HCT116 (cell line): Measurements from ENCODE around the gene PDCD6IP. TPM values are rescaled to one million over a fixed set of nuclear protein-coding genes. Genes with fewer than 3 reads are reported as not detected.

Experiments
- ATAC-seq: fragments of 200-7000 bp; cut with Tn5 transposase; 2 replicates; pipeline ENCODE4 v1.9.1; 2020; ENCODE audit warnings: mild to moderate bottlenecking, moderate library complexity
- BruUV-seq: library from RNA; stranded (reverse); fragments of 400-500 nt; replicated peaks from 2 replicates; lab custom pipeline; 2021; lab: Mats Ljungman, UMichigan
- CTCF ChIA-PET: fragments of 300-600 bp; sonication (Branson Sonifier 250); formaldehyde crosslinking; loops from one replicate; lab custom pipeline; 2021; ENCODE audit warnings: antibody characterized with exemption; lab: Charles Lee
- POLR2A ChIA-PET: fragments of 300-600, 350-600 bp; sonication (Branson Sonifier 250); formaldehyde crosslinking; loops from one replicate; lab custom pipeline; 2021; ENCODE audit warnings: antibody characterized with exemption; lab: Charles Lee
- RAD21 ChIA-PET, 2 experiments: fragments of 300-600 bp; sonication (Branson Sonifier 250); formaldehyde crosslinking; loops; one replicate each; lab custom pipeline; 2023; ENCODE audit warnings: low total read pairs in 2 of 2; ENCODE audit not compliant: uncharacterized antibody in 2 of 2, unreplicated experiment in 2 of 2, low non-redundant PET in 1 of 2; lab: Charles Lee
- DNase-seq: peaks from one replicate; pipeline ENCODE4 v3.0.0-alpha.2; 2010; ENCODE audit warnings: low read depth, low spot score
- H2AFZ ChIP-seq: fragments of 200-600 bp; shearing (Covaris generic), sonication (generic); 2 replicates; pipeline ENCODE4 v1.6.1; 2017; ENCODE audit warnings: low read depth, mixed run types, mixed read lengths, antibody characterized with exemption, low read length; ENCODE audit not compliant: poor library complexity, severe bottlenecking
- H3K27ac ChIP-seq: 2 replicates; pipeline ENCODE4 v1.5.1; 2012; ENCODE audit warnings: low read depth, low read length
- H3K27me3 ChIP-seq: fragments of 200-600 bp; sonication (generic); 2 replicates; pipeline ENCODE4 v1.6.1; 2016; ENCODE audit warnings: mixed run types, low read length, mixed read lengths; ENCODE audit not compliant: insufficient read depth
- H3K36me3 ChIP-seq, 2 experiments: fragments of 200-500 bp in 1 of 2; fragments of 200-600 bp in 1 of 2; sonication (Bioruptor generic) in 1 of 2; sonication (generic) in 1 of 2; 2 replicates each; pipeline versions ENCODE4 v1.5.1 to v1.6.1; 2014 to 2016; ENCODE audit warnings: low read length in 2 of 2, inconsistent platforms in 1 of 2, mixed read lengths in 1 of 2, mixed run types in 1 of 2; ENCODE audit not compliant: insufficient read depth in 2 of 2, control insufficient read depth in 1 of 2
- H3K4me1 ChIP-seq, 2 experiments: fragments of 200-600 bp in 1 of 2; sonication (generic) in 1 of 2; 2 replicates each; pipeline versions ENCODE4 v1.5.1 to v1.6.1; 2012 to 2017; ENCODE audit warnings: low read length in 2 of 2, inconsistent platforms in 1 of 2, mild to moderate bottlenecking in 1 of 2, mixed read lengths in 1 of 2, mixed run types in 1 of 2, moderate library complexity in 1 of 2; ENCODE audit not compliant: insufficient read depth in 2 of 2, control insufficient read depth in 1 of 2
- H3K4me2 ChIP-seq: fragments of 200-600 bp; sonication (generic); 2 replicates; pipeline ENCODE4 v1.6.1; 2017; ENCODE audit warnings: mixed run types, low read length, mixed read lengths
- H3K4me3 ChIP-seq, 2 experiments: fragments of 200-600 bp in 1 of 2; sonication (generic) in 1 of 2; replicated peaks in 1 of 2; 2 replicates each; pipeline ENCODE4 v1.5.1; 2011 to 2016; ENCODE audit warnings: low read length in 2 of 2, control low read depth in 1 of 2, low read depth in 1 of 2, mild to moderate bottlenecking in 1 of 2, mixed read lengths in 1 of 2, mixed run types in 1 of 2
- H3K79me2 ChIP-seq: fragments of 200-600 bp; sonication (generic); 2 replicates; pipeline ENCODE4 v1.6.1; 2017; ENCODE audit warnings: mild to moderate bottlenecking, mixed run types, low read length, moderate library complexity, mixed read lengths; ENCODE audit not compliant: insufficient read depth
- H3K9ac ChIP-seq: fragments of 200-600 bp; sonication (generic); 2 replicates; pipeline ENCODE4 v1.6.1; 2016; ENCODE audit warnings: low read length, mixed read lengths
- H3K9me2 ChIP-seq: fragments of 200-600 bp; sonication (generic), shearing (Covaris generic); 2 replicates; pipeline ENCODE4 v1.6.1; 2017; ENCODE audit warnings: mixed run types, mild to moderate bottlenecking, moderate library complexity; ENCODE audit not compliant: insufficient read depth
- H3K9me3 ChIP-seq, 2 experiments: fragments of 200-500 bp in 1 of 2; fragments of 200-600 bp in 1 of 2; sonication (Bioruptor generic) in 1 of 2; sonication (generic) in 1 of 2; 2 replicates each; pipeline ENCODE4 v1.6.1; 2014 to 2017; ENCODE audit warnings: low read length in 2 of 2, mixed read lengths in 2 of 2, inconsistent platforms in 1 of 2, low read depth in 1 of 2, mild to moderate bottlenecking in 1 of 2, mixed run types in 1 of 2, moderate library complexity in 1 of 2; ENCODE audit not compliant: control insufficient read depth in 1 of 2, insufficient read depth in 1 of 2
- H4K20me1 ChIP-seq: fragments of 200-600 bp; sonication (generic), shearing (Covaris generic); 2 replicates; pipeline ENCODE4 v1.6.1; 2017; ENCODE audit warnings: mixed run types, mild to moderate bottlenecking, moderate library complexity; ENCODE audit not compliant: insufficient read depth
- CTCF ChIP-seq, 3 experiments: fragments of 200-600 bp in 1 of 3; sonication (generic) in 1 of 3; IDR thresholded peaks in 2 of 3; conservative IDR thresholded peaks in 1 of 3; 2 replicates each; pipeline ENCODE4 v1.5.1; 2012 to 2017; ENCODE audit warnings: low read depth in 2 of 3, low read length in 2 of 3, antibody characterized with exemption in 1 of 3, borderline replicate concordance in 1 of 3, control low read depth in 1 of 3, mild to moderate bottlenecking in 1 of 3, mixed read lengths in 1 of 3, mixed run types in 1 of 3, moderate library complexity in 1 of 3; ENCODE audit not compliant: insufficient read depth in 1 of 3
- EGR1 ChIP-seq: IDR thresholded peaks from 2 replicates; pipeline ENCODE4 v1.6.1; 2012; ENCODE audit warnings: low read depth
- EZH2 ChIP-seq: fragments of 200-600 bp; sonication (generic); IDR thresholded peaks from 2 replicates; pipeline ENCODE4 v1.6.1; 2017; ENCODE audit warnings: antibody characterized with exemption, mixed run types
- EZH2phosphoT487 ChIP-seq: fragments of 200-600 bp; IDR thresholded peaks from 2 replicates; pipeline ENCODE4 v1.6.1; 2018; ENCODE audit warnings: antibody characterized with exemption, borderline replicate concordance
- JUND ChIP-seq: IDR thresholded peaks from 2 replicates; pipeline ENCODE4 v1.6.1; 2012
- SRF ChIP-seq: IDR thresholded peaks from 2 replicates; pipeline ENCODE4 v1.6.1; 2012; ENCODE audit warnings: low read depth
- YY1 ChIP-seq: IDR thresholded peaks from 2 replicates; pipeline ENCODE4 v1.6.1; 2011; ENCODE audit warnings: low read length, low read depth, moderate library complexity, mild to moderate bottlenecking; ENCODE audit not compliant: insufficient replicate concordance; ENCODE audit errors: extremely low read depth
- intact Hi-C: fragments of 100-400 bp; cut with micrococcal nuclease; formaldehyde crosslinking; loops from 2 replicates; pipeline ENCODE4 v1.10.0; 2022
- total RNA-seq: library from RNA; stranded (reverse); gene quantifications from one replicate; pipeline ENCODE4 v1.2.1, GENCODE V29; 2021; ENCODE audit not compliant: unreplicated experiment
- TF ChIP-seq, protein P1 (sequence below): IDR thresholded peaks from 2 replicates; pipeline ENCODE4 v1.6.1; 2011; ENCODE audit warnings: mild to moderate bottlenecking, low read length, moderate library complexity; ENCODE audit not compliant: insufficient replicate concordance; ENCODE audit errors: extremely low read depth
- TF ChIP-seq, protein P2 (sequence below): IDR thresholded peaks from 2 replicates; pipeline ENCODE4 v1.6.1; 2012

PDCD6IP gene
- total RNA-seq, 1 experiment from 2014 or later: 241 TPM

GRCh38 chr3:33884701-33885100 lies 86.3 kb downstream of the PDCD6IP start:
- POLR2A ChIA-PET: no interaction called here
- TF ChIP-seq EZH2phosphoT487 (no peak), EZH2 (no peak), EGR1 (no peak), YY1 (no peak)
- TF ChIP-seq, protein P1, sequence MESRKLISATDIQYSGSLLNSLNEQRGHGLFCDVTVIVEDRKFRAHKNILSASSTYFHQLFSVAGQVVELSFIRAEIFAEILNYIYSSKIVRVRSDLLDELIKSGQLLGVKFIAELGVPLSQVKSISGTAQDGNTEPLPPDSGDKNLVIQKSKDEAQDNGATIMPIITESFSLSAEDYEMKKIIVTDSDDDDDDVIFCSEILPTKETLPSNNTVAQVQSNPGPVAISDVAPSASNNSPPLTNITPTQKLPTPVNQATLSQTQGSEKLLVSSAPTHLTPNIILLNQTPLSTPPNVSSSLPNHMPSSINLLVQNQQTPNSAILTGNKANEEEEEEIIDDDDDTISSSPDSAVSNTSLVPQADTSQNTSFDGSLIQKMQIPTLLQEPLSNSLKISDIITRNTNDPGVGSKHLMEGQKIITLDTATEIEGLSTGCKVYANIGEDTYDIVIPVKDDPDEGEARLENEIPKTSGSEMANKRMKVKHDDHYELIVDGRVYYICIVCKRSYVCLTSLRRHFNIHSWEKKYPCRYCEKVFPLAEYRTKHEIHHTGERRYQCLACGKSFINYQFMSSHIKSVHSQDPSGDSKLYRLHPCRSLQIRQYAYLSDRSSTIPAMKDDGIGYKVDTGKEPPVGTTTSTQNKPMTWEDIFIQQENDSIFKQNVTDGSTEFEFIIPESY: no peak
- no TSS peak for BruUV-seq
- H3K4me2 ChIP-seq: no peak overlapping the region
- H3K9me3 ChIP-seq: no peaks in the 10 kb centered on the region
- H3K36me3 ChIP-seq: no peaks in the 10 kb centered on the region
- intact Hi-C loops: no loop called here
- H3K9me2 ChIP-seq: no peaks in the 10 kb centered on the region
- ATAC-seq: no peak
- no peak overlapping the region for H2AFZ ChIP-seq
- H3K9ac ChIP-seq: no peak overlapping the region
- no peak overlapping the region for H3K4me3 ChIP-seq
- H3K27ac ChIP-seq: no peak overlapping the region
- no peaks in the 10 kb centered on the region for H3K79me2 ChIP-seq
- H3K4me1 ChIP-seq: no peaks in the 10 kb centered on the region
- no peak for DNase-seq
- CTCF ChIA-PET: interaction anchor here (3.0 kb wide), 1 partner anchor 127 kb away, joined by 18 read pairs; no protein-coding TSS in a partner anchor
- RAD21 ChIA-PET: no interaction called here
- H4K20me1 ChIP-seq: no peaks in the 10 kb centered on the region
- peaks cover 11% of the 10 kb centered on the region; the same call in 1 of the 2 replicates for H3K27me3 ChIP-seq

- RAD21 ChIA-PET: no interaction called here
- Histone ChIP-seq H3K9ac (no peak overlapping the region), H3K9me3 (no peaks in the 10 kb centered on the region), H3K27me3 (peaks cover 11% of the 10 kb centered on the region; the same call in 1 of the 2 replicates), H3K4me2 (no peak overlapping the region), H3K36me3 (no peaks in the 10 kb centered on the region), H4K20me1 (no peaks in the 10 kb centered on the region), H3K4me1 (no peaks in the 10 kb centered on the region), H3K4me3 (no peak overlapping the region), H3K9me2 (no peaks in the 10 kb centered on the region), H3K27ac (no peak overlapping the region), H3K79me2 (no peaks in the 10 kb centered on the region), H2AFZ (no peak overlapping the region)
- no TSS peak for BruUV-seq
- CTCF ChIA-PET: no interaction called here
- POLR2A ChIA-PET: no interaction called here
- TF ChIP-seq CTCF (IDR thresholded peaks at IDR 0.05 in 2 of 3, conservative IDR thresholded peaks at IDR 0.05 in 1 of 3; ENCODE audit: borderline replicate concordance in 1 of 3, insufficient read depth in 1 of 3, low read depth in 2 of 3, low read length in 2 of 3) (no peak), JUND (no peak), SRF (no peak)
- TF ChIP-seq, protein P2, sequence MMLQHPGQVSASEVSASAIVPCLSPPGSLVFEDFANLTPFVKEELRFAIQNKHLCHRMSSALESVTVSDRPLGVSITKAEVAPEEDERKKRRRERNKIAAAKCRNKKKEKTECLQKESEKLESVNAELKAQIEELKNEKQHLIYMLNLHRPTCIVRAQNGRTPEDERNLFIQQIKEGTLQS: no peak
- intact Hi-C loops: no loop called here
- DNase-seq: no peak
- ATAC-seq: no peak
Measured at GRCh38 chr3:33885496-33885895, 87.1 kb downstream of the PDCD6IP start.
